SK-N-SH (cell line): Measurements from ENCODE around the gene SLIT2.

Experiments used
- CHD2 ChIP-seq: fragments of 150-350 bp; IDR thresholded peaks from 2 replicates; pipeline ENCODE4 v1.6.1; 2018; ENCODE audit warnings: low read length; ENCODE audit not compliant: partially characterized antibody
- CTCF ChIP-seq: fragments of 200-600 bp; sonication (generic); IDR thresholded peaks from 2 replicates; pipeline ENCODE4 v1.6.1; 2017; ENCODE audit warnings: antibody characterized with exemption, mild to moderate bottlenecking, moderate library complexity
- EP300 ChIP-seq, 2 experiments: IDR thresholded peaks; 2 replicates each; pipeline versions ENCODE4 v1.4.0 to v1.6.1; 2012; ENCODE audit warnings: borderline replicate concordance in 1 of 2, low read depth in 1 of 2, low read length in 1 of 2
- EZH2phosphoT487 ChIP-seq: fragments of 200-600 bp; sonication (generic); IDR thresholded peaks from 2 replicates; pipeline ENCODE4 v1.6.1; 2017; ENCODE audit warnings: low read depth, mixed run types, mild to moderate bottlenecking, antibody characterized with exemption, moderate library complexity, borderline replicate concordance
- JUND ChIP-seq: IDR thresholded peaks from 2 replicates; pipeline ENCODE4 v1.4.0; 2012
- RCOR1 ChIP-seq: fragments of 150-350 bp; IDR thresholded peaks from 2 replicates; pipeline ENCODE4 v1.6.1; 2017; ENCODE audit warnings: antibody characterized with exemption, low read length
- TCF12 ChIP-seq: IDR thresholded peaks from 2 replicates; pipeline ENCODE4 v1.4.0; 2012
- TEAD4 ChIP-seq: IDR thresholded peaks from 2 replicates; pipeline ENCODE4 v1.4.0; 2012; ENCODE audit warnings: mild to moderate bottlenecking, borderline replicate concordance; ENCODE audit not compliant: insufficient read depth
- USF1 ChIP-seq: IDR thresholded peaks from 2 replicates; pipeline ENCODE4 v1.4.0; 2012; ENCODE audit warnings: low read depth, borderline replicate concordance
- YY1 ChIP-seq: IDR thresholded peaks from 2 replicates; pipeline ENCODE4 v1.4.0; 2012; ENCODE audit warnings: low read depth, mild to moderate bottlenecking
- TF ChIP-seq, protein P1 (sequence below): fragments of 150-350 bp; IDR thresholded peaks from 2 replicates; pipeline ENCODE4 v1.6.1; 2017; ENCODE audit warnings: antibody characterized with exemption, low read length, low read depth, borderline replicate concordance
- TF ChIP-seq, protein P2 (sequence below): IDR thresholded peaks from 2 replicates; pipeline ENCODE4 v1.6.1; 2012; ENCODE audit warnings: mild to moderate bottlenecking, low read depth, low read length, moderate library complexity

DNA sequence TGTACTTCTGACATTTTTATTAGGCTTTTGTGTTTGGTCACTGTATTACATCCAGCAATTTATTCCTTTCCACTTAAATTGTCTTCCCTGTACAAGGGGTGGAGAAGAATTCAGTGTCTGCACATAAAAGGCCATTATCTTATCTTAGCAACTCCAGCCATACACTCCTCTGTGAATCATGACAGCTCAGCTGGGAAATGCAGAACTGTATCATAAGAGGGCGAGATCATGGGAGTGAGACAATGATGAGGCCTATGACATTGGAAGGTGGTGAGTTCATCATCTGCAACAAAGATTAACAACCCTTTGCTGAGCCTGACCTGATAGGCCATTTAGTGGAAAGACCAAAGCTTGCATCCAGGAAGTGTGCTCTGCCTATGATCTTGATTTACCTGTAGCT is 33.3 kb downstream of the SLIT2 start:
- TF ChIP-seq EP300 (IDR thresholded peaks at IDR 0.05; ENCODE audit: borderline replicate concordance in 1 of 2, low read depth in 1 of 2, low read length in 1 of 2): no peak
- no peak; the same call in 1 of the 2 replicates for TF ChIP-seq JUND
- no peak for TF ChIP-seq USF1
- TF ChIP-seq CTCF: no peak
- TF ChIP-seq, protein P1, sequence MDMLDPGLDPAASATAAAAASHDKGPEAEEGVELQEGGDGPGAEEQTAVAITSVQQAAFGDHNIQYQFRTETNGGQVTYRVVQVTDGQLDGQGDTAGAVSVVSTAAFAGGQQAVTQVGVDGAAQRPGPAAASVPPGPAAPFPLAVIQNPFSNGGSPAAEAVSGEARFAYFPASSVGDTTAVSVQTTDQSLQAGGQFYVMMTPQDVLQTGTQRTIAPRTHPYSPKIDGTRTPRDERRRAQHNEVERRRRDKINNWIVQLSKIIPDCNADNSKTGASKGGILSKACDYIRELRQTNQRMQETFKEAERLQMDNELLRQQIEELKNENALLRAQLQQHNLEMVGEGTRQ: no peak
- TF ChIP-seq, protein P2, sequence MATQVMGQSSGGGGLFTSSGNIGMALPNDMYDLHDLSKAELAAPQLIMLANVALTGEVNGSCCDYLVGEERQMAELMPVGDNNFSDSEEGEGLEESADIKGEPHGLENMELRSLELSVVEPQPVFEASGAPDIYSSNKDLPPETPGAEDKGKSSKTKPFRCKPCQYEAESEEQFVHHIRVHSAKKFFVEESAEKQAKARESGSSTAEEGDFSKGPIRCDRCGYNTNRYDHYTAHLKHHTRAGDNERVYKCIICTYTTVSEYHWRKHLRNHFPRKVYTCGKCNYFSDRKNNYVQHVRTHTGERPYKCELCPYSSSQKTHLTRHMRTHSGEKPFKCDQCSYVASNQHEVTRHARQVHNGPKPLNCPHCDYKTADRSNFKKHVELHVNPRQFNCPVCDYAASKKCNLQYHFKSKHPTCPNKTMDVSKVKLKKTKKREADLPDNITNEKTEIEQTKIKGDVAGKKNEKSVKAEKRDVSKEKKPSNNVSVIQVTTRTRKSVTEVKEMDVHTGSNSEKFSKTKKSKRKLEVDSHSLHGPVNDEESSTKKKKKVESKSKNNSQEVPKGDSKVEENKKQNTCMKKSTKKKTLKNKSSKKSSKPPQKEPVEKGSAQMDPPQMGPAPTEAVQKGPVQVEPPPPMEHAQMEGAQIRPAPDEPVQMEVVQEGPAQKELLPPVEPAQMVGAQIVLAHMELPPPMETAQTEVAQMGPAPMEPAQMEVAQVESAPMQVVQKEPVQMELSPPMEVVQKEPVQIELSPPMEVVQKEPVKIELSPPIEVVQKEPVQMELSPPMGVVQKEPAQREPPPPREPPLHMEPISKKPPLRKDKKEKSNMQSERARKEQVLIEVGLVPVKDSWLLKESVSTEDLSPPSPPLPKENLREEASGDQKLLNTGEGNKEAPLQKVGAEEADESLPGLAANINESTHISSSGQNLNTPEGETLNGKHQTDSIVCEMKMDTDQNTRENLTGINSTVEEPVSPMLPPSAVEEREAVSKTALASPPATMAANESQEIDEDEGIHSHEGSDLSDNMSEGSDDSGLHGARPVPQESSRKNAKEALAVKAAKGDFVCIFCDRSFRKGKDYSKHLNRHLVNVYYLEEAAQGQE: no peak
- TF ChIP-seq CHD2: no peak
- TF ChIP-seq RCOR1: no peak
- TF ChIP-seq TCF12: peak; percentile 59; the same call in 1 of the 2 replicates
- no peak for TF ChIP-seq YY1
- no peak for TF ChIP-seq EZH2phosphoT487
- TF ChIP-seq TEAD4: no peak
